ENCODE data around the gene GABRR1.

DNA sequence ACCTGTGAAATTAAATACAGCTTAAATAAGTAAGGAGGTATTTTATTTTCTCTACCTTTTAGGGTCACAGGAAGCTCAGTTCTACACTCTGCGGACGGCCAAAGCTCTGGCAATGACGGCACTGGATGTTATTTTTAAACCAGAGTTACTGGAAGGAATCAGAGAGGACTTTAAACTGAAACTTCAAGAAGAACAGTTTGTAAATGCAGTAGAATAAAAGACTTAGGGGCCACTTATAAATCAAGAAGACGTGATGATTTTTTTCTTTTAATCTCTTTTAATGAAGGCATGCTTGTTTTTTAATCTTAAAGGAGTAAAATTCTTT is 55.1 kb downstream of the GABRR1 start:
- TF ChIP-seq, protein P1, sequence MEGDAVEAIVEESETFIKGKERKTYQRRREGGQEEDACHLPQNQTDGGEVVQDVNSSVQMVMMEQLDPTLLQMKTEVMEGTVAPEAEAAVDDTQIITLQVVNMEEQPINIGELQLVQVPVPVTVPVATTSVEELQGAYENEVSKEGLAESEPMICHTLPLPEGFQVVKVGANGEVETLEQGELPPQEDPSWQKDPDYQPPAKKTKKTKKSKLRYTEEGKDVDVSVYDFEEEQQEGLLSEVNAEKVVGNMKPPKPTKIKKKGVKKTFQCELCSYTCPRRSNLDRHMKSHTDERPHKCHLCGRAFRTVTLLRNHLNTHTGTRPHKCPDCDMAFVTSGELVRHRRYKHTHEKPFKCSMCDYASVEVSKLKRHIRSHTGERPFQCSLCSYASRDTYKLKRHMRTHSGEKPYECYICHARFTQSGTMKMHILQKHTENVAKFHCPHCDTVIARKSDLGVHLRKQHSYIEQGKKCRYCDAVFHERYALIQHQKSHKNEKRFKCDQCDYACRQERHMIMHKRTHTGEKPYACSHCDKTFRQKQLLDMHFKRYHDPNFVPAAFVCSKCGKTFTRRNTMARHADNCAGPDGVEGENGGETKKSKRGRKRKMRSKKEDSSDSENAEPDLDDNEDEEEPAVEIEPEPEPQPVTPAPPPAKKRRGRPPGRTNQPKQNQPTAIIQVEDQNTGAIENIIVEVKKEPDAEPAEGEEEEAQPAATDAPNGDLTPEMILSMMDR (conservative IDR thresholded peaks at IDR 0.05; ENCODE audit: low read length) = no peak
- no peak for TF ChIP-seq EZH2phosphoT487 (IDR thresholded peaks at IDR 0.05; ENCODE audit: borderline replicate concordance, low read depth, low read length)

Measured in OCI-LY7 (cell line).